NCI-H2196 (cell line): ENCODE results near the gene CECR2.
A peak's percentile ranks its signal among the peaks of the same experiment; 100 is the strongest.

ENCODE experiments used
- DNase-seq: peaks from one replicate; lab custom pipeline; 2025; ENCODE audit not compliant: unreplicated experiment; lab: John Stamatoyannopoulos, UW

The CECR2 gene

DNA sequence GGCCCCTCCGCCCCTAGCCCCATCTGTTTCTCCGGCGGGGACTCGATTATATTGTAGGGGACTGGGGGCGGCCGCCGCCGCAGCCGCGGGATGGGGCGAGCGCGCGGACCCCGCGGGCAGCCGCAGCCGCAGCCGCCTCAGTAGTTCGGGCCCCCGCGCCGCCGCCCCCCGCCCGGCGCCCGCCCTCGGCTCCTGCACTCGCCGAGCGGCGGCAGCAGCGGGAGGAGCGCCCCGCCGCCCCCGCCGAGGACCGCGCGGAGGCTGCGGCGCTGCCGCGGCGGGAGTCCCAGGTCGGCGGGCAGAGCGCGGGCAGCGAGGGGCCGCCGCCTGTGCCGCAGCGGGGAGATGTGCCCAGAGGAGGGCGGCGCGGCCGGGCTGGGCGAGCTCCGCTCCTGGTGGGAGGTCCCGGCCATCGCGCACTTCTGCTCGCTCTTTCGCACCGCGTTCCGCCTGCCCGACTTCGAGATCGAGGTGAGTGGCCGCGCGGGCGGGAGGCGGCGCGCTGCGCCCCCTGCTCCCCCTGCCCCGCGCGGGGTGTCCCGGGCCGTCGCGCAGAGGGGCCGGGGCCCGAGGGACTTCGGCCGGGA lies at the start of gene CECR2:
Gene CECR2, plus strand, starts transcription at position 22 of the 587 bp plus-strand sequence. Its CDS starts 324 bp downstream, at position 346.
- DNase-seq, result peak; percentile 50

DNA sequence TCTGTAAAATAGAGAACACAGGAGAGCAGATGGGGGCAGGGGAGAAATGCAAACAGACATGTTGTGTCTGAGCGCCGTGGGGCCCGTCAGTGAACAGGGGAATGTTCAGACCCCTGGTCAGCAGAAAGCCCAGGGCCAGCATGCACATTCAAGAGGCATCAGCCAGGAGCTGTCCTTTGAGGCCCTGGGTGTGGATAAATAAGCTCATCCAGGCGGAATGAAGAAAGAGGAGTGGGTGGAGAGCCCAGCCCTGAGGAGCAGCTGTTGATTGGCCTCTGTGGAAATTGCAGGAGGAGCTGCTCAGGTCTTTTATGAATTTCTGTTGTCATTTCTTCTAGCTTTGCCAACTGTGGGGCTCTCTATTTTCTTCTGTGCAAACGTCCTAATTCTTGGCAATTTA lies 49.7 kb upstream of the CECR2 start:
- no peak for DNase-seq

DNA sequence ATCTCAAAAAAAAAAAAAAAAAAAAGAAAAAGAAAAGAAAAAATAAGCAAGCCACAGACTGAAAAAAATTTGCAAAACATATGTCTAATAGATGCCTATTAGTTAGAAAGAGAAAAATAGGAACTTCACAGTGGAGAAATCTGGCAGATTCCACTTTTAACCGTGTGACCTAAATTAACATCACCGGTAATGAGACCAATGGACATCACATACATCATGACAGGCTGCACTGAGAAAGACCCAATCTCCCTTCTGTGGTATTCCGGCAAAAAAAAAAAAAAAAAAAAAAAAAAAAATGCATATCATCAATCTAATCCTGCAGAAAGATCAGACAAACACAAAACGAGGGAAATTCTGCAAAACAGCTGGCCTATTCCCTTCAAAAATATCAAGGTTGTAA lies 46.7 kb upstream of the CECR2 start:
- DNase-seq, result no peak

DNA sequence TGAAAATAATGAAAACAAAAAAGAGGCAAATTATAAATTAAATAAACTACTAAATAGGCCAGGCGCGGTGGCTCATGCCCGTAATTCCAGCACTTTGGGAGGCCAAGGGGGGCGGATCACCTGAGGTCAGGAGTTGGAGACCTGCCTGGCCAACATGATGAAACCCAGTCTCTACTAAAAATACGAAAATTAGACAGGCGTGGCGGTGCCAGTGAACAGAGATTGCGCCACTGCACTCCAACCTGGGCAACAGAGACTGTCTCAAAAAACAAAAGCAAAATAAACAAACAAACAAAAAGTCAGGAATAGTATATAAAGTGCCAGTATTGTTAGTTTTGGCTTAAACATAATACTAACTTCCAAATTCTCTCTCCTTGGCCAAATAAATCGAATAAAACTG lies 37.6 kb upstream of the CECR2 start:
- no peak for DNase-seq

DNA sequence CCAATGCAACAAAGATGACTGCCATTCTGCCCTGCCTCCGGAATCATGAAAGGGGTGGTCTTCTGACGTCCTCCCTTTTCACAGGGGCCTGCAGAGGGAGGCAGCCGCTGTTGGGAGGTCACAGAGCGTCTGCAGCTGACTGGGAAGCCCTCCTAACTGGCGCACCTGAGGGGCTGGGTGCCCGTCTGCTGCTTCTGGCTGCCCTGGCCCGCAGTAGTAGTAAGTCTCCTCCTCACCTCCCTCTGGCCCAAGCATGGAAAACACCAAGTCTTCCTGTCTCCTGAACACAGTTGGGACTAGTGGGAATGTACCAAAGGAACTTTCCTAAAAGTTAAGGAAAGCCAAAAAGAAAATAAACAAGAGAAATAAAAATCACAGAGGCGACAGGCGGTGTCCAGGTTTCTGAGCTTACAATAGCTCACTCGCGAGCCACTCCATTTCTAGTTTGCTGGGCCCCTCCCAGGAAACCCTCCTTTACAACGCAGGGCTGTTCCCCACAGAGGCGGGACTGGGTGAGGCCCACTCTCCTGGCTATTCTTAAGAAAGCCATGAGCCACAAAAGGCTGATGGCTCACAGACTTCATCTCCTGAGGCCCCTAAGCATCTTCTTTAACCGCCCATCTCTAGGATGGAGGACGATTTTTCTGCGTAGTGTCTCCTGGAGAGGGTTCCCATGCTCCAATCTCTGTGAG lies 37.0 kb upstream of the CECR2 start:
- no peak for DNase-seq

DNA sequence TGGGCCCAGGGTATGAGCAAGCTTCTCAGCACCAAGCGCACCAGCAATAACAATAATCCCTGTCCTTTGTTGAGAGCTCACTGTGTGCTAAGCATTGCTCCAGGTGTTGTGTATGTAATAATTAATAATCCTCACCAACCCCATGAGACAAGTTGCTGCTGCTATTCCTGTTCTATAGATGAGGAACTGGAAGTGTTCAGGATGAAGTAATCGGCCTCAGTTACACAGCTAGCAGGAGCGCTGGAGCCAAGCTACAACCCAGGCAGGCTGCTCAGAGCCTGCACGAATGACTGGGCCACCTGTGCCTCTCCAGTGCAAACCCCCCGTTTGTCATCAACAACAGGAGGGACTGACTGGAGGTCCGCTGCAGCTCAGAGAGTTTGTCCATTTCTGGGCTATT lies 35.2 kb upstream of the CECR2 start:
- no peak for DNase-seq

DNA sequence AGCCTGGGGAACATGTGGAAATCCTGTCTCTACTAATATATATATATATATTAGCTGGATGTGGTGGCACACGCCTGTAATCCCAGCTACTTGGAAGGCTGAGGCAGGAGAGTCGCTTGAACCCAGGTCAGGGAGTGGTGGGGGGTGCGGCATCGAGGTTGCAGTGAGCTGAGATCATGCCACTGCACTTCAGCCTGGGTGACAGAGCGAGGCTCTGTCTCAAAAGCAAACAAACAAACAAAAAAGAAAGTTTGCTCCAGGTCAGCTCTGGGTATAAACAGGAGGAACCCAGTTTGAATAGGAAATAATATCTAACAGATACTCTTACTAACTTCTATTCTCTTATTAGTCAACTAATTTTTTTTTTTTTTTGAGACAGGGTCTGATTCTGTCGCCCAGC lies 34.3 kb upstream of the CECR2 start:
- DNase-seq, result no peak

DNA sequence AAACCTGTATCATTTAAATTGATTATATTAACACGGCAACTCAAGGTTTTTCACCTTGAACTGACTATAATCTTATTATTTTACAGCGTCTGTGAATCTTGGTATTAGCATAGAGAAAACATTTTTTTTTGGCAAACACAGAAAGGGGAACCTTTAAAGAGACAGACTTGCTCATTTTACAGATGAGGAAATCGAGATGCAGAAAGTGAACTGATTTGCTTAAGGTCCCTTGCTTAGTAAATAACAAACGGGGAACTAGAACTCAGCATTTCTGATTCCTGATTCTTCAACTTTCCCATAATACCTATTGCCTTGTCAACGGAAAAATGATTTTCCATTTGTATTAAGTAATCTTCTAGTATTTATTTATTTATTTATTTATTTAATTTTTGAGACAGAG lies 33.2 kb upstream of the CECR2 start:
- no peak for DNase-seq

DNA sequence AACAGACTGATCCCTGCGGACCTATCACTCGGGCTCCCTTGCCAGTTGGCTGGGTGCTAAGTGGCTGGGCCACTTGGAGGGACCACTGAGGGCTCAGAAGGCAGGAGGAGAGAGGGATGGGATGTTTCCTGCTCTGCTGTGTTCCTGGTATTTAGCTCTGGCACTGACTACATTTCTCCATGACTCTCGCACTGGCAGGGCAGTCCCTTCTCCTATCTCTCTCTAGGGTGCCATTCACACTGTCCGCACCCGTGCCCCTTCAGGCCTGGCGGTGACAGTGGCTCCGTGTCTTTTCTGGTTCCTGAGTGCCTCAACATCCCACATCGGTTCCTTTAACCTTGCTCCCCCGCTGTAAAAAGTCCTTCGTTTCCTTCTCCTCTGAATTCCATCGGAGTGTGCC lies 31.6 kb upstream of the CECR2 start:
- DNase-seq, result no peak

DNA sequence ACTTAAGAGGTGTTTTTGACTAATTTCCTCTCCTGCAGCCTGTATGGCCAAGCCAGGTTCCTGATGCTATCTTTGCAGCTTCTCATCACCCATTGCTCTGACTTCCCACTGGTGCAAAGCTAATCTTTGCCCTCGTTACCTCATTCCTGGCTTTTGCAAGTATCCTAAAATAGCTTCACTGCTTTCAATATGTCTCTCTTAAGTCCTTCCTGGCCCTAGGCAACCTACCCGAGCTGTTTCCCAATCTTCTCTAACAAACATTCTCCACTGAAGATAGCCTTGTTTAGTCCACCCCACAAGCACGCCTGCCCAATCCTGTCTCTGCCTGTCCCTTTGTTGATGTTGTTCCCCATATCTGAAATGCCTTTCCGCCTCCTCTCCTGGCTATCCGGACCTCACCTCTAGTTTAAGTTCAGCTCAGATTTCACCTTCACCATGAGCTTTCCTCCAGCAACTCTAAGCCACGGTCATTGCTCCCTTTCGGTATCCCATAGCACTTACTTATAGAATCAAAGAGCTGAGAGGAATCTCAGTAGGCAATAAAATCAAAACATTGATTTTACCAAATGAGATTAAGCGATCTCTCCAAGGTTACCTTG lies 30.1 kb upstream of the CECR2 start:
- no peak for DNase-seq

DNA sequence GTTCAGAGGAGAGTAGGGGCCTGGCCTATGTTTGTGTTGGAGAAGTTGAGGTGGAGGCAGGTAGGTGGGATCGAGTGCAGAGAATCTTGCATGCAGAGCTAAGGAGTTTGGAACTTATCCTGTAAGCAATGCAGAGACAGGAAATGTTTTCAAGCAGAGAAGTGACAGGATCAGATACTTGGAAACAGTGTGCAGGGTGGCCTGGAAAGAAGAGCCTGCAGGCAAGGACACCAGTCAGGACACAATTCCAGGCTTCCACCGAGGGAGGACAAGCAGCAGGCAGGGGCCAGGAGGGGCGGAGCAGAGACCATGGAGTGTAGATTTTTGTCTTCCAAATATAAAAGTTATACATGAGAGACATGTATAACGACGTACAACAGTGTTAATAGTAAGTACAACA lies 26.9 kb upstream of the CECR2 start:
- no peak for DNase-seq

DNA sequence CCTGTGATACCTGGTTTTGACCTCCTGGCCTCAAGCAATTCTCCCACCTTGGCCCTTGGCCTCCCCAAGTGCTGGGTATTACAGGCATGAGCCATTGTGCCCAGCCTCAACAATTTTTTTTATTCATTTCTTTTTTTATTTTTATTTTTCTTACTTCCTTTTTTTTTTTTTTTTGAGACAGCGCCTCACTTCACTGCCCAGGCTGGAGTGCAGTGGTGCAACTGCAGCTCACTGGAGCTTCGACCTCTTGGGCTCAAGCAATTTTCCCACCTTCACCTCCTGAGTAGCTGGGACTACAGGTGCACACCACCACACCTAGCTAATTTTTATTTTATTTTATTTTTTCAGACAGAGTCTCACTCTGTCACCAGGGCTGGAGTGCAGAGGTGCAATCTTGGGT lies 25.5 kb upstream of the CECR2 start:
- no peak for DNase-seq

DNA sequence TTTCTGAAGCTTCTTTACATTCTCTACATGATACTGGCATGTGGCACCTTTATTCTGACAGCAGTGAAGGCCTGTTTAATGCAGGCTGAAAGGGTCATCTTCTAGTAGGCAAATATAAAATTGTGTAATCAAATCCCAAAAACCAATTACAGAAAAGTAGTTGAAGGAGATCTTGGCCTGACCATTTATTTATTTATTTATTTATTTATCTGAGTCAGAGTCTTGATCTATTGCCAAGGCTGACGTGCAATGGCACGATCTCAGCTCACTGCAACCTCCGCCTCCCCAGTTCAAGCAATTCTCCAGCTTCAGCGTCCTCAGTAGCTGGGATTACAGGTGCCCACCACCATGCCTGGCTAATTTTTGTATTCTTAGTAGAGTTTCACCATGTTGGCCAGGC lies 22.7 kb upstream of the CECR2 start:
- no peak for DNase-seq

DNA sequence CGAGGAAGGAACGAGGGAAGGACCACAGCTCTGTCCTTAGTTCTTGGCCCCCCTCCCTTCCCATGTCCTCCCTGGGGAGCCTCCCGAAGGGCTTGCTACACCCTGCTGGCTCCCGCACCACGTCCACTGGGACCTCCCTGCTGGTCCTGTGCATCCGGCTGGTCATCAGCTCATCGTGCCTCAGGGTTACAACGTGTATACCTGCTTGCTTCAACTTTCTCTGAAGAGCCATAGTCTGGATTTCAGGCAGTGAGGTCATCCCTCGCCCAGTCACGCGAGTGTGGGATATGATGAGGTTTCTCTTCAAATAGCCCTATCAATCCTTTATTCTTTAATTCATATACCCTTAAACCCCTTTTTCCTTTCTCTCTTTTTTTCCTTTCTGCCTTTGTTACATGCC lies 21.5 kb upstream of the CECR2 start:
- DNase-seq, result no peak

DNA sequence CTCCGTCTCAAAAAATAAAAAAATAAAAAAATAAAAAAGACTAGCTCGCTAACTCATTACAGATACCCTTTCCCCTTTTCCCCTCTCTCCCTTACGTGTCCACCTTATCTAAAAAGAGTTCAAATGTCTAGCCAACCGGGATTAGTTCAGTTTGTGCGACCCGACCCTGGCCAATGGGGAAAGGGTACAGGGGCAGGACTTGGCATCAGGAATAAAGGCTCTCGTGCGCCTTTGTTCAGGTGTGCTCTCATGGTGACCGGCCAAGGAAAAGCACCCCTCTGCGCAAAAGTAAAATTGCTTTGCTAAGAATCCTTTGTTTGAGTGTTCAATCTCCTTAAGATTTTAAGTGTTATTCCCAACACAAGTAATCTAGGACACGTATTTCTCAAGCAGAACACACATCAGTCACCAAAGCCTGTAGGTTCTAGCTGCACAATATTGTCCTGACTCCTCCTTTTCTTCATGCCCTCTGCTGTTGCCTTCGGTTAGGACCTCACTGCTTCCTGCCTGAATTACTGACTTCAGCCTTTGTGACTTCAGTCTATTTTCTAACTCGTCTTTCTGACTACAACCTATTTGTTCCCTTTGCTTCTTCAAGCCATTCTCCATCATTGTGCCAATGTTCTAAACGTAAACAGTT lies 20.7 kb upstream of the CECR2 start:
- no peak for DNase-seq

DNA sequence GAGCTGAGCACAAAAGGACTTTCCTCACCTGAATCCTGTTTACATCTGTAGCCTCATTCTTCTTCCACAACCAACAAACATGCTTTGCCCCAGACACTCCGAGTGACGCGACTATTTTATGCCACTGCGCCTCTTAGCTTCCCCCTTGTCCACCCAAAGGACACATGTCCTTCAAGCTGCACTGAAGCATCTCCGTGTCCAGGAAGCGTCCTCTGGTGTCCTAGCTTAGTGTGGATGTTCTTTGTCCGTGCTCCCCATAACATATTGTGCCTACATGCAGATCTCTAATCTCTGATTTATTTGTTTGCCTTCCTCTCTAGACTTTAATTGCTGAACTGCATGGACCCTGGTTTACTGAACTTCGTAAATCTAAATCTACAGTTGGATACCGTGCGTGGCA lies 20.1 kb upstream of the CECR2 start:
- no peak for DNase-seq

DNA sequence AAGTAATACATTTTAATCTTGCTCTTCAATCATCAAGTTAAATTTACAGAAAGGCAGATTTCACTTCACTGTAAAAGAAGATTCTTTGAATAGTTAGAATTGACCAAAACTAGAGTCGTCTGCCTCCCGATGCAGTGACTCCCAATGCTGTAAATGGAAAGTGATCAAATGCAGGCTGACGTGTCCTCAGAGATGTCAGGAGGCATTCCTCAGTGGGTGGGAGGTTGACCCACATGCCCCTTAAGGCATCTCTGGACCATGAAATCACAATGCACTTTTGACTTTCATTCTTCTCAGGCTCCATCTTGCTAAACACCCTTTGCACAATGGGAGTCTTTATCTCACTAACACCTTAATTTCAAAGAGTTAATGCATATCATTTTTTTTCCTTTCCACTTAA lies 19.0 kb upstream of the CECR2 start:
- DNase-seq, result no peak

DNA sequence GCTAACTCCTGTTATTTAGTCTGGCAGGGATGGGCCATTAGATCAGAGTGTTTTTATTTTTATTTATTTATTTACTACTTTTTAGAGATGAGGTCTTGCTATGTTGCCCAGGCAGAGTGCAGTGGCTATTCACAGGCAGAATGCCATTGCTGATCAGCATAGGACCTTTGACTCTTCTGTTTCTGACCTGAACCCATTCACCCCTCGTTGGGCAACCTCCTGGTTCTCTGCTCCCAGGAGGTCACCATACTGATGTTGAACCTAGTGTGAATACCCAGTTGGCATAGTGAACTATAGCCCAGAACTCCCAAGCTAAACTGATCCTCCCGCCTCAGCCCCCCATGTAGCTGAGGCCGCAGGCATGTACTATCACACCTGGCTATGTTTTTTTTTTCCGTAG lies 16.5 kb upstream of the CECR2 start:
- DNase-seq, result no peak

DNA sequence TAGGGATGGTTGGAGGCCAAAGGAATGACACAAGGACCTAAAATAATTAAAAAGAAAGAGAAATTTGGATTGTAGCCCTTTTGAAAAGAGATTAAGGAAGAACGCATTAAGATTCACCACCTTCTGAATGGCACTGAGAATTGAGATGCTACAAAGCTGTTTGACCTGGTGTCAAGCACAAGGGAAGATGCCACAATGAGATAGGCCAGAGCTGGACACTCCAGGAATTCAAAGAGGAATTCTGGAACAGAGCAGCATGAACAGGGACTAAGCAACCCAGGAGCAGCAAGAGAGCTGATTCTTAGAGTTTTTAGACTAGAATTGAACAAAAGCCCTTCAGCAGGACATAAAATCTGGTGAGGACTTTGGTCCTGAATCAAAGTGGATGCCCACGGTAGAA lies 11.6 kb upstream of the CECR2 start:
- no peak for DNase-seq

DNA sequence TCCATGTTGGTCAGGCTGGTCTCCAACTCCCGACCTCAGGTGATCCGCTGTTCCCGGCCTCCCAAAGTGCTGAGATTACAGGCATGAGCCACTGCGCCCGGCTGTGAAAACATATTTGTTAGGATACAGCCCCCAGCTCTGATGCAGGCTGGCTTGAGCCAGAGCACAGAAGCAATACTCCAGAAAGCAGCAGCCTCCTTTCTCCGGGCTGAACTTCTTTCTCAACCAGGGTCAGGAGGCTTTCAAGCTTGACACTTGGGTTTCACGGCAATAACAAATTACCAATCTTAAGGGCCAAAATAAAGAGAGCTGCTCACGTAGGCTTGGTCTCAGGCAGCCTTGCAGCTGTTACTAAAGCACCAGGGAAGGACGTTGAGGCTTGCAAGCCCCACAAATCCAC lies 10.8 kb upstream of the CECR2 start:
- no peak for DNase-seq

DNA sequence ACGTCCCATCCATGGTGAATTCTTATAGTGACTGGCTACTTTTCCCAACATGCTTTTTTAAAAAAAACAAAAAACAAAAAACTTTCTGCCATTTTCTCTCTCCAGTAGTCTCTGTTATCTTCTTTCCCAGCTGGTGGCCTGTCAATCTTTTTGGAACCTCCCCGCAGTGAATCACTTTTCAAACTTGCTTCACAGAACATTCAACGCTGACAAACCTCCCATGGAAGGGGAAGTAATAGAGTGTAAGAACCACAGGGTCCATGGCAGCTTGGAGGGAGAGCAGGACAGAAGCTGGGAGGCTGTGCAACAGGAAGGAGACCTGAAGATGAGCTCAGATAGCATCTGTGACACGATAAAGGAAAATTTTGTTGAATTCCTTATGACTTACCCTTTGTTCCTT lies 9.8 kb upstream of the CECR2 start:
- DNase-seq, result no peak

DNA sequence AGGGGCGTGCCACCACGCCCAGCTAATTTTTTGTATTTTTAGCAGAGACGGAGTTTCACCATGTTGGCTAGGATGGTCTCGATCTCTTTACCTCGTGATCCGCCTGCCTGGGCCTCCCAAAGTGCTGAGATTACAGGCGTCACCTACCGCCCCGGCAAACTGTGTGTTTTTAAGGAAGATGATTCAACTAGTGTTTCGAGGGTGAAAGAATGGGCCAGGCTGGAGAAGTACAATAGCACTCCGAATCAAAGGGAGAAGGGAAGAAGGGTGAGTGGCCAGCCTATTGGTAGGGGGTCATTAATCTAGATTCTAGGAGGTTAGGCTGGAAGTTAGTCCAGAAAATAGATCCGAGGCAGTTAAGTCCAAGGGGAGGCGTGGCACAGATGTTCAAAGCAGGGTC lies 2.9 kb upstream of the CECR2 start:
- no peak for DNase-seq
